NT2/D1 (cell line): Measurements from ENCODE around the gene TRRAP.

Experiments used
- SUZ12 ChIP-seq: IDR thresholded peaks from 2 replicates; pipeline ENCODE4 v1.6.1; 2011; ENCODE audit not compliant: insufficient read length, insufficient read depth; ENCODE audit errors: extremely low read depth
- YY1 ChIP-seq: IDR thresholded peaks from 2 replicates; pipeline ENCODE4 v1.6.1; 2011; ENCODE audit not compliant: insufficient read length, insufficient read depth
- ZNF274 ChIP-seq: IDR thresholded peaks from 2 replicates; pipeline ENCODE4 v1.6.1; 2011; ENCODE audit warnings: mild to moderate bottlenecking, low read depth, low read length

DNA sequence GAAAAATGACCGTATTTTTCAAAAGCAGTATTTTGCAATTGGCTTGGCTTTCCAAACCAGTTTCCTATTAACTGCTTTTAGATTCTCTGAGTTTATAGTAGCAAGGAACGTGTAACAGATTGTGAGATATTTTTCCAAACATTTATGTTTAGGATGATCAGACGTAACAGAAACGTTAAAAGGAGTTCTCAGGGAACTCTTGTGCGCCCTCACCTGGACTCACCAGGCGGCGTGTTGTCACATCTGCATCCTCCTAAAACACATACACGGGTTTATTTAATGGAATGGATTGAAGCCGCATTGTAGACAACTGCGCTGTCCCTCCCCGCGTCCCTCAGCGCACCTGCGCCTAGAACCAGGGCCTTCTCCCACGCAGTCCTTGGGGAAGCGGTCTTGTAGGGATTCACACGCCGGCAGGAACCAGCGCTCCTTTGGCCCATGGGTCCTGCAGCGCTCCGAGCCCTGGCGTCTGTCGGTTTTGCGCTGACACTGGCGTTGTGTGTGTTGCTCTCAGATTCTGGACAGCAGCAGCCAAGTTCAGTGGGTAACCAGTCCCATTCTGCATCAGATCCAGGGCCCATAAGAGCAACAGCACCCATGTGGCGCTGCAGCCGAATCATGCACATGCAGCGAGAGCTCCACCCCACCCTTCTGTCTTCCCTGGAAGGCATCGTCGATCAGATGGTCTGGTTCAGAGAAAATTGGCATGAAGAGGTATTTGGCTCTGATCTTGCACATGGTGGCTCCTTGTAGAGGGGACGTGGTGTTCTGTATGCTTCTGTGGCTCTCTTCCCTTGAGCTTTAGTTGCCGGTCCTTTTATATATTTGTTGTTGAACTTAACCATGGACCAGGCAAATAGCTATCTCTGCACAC lies 114.9 kb downstream of the TRRAP start:
- TF ChIP-seq YY1 = no peak
- TF ChIP-seq SUZ12 = no peak
- no peak for TF ChIP-seq ZNF274
